GM20000 (cell line): ENCODE results near the gene ARHGAP25.

Experiments used
- DNase-seq: peaks from one replicate; pipeline ENCODE4 v3.0.0; 2012; ENCODE audit warnings: low spot score
- CTCF ChIP-seq: IDR thresholded peaks from 2 replicates; pipeline ENCODE4 v1.5.1; 2012; ENCODE audit warnings: mild to moderate bottlenecking, control low read depth; ENCODE audit errors: extremely low read depth, missing control alignments

The ARHGAP25 gene

GRCh38 chr2:68857202-68857845, 122.7 kb downstream of the ARHGAP25 start:
- TF ChIP-seq CTCF: no peak
- no peak for DNase-seq

- TF ChIP-seq CTCF: no peak
- DNase-seq: peak; percentile 7
Measured at GRCh38 chr2:68857855-68858456, 123.3 kb downstream of the ARHGAP25 start.

- no peak for TF ChIP-seq CTCF
- no peak for DNase-seq
Measured at GRCh38 chr2:68860111-68860510, 125.5 kb downstream of the ARHGAP25 start.

GRCh38 chr2:68861330-68861729, 126.7 kb downstream of the ARHGAP25 start:
- DNase-seq: no peak
- TF ChIP-seq CTCF: no peak

- TF ChIP-seq CTCF: no peak
Measured at GRCh38 chr2:68862889-68863288, 128.3 kb downstream of the ARHGAP25 start.

GRCh38 chr2:68863996-68864395, 129.4 kb downstream of the ARHGAP25 start:
- no peak for TF ChIP-seq CTCF
- no peak for DNase-seq

More at GRCh38 chr2:68862889-68863288, 128.3 kb downstream of the ARHGAP25 start:
- DNase-seq: no peak

- no peak for TF ChIP-seq CTCF
- DNase-seq: no peak
Measured at GRCh38 chr2:68865108-68865507, 130.5 kb downstream of the ARHGAP25 start.
